Measurements from ENCODE around the gene FAM219B. TPM values are rescaled to one million over a fixed set of nuclear protein-coding genes. Genes with fewer than 3 reads are reported as not detected.
A peak's percentile ranks its signal among the peaks of the same experiment; 100 is the strongest.
"Not testable (repeated sequence)": the region's sequence is repeated elsewhere in the genome, so short reads cannot be mapped to it uniquely, and the experiment has no call there.

Gene FAM219B
- 111 and 113 TPM in 2 replicates for total RNA-seq
- 73.0 TPM for polyA plus RNA-seq (2012)

GRCh38 chr15:74906450-74907162 is at the start of gene FAM219B:
Gene FAM219B, minus strand, starts transcription at chr15:74906851. Its CDS starts 51 bp downstream, at chr15:74906800.
- DNase-seq (ENCODE audit: low read depth): peak; percentile 93

- no peak for DNase-seq (ENCODE audit: low read depth)
Observed at GRCh38 chr15:74955796-74956647, 49.4 kb upstream of the FAM219B start.

GRCh38 chr15:74955017-74955416 is 48.4 kb upstream of the FAM219B start:
- DNase-seq (ENCODE audit: low read depth): no peak

GRCh38 chr15:74954515-74954914 is 47.9 kb upstream of the FAM219B start:
- peak; percentile 14 for DNase-seq (ENCODE audit: low read depth)

- DNase-seq (ENCODE audit: low read depth): no peak
Observed at GRCh38 chr15:74951006-74951405, 44.4 kb upstream of the FAM219B start.

GRCh38 chr15:74950078-74950908 is 43.6 kb upstream of the FAM219B start:
- peak; percentile 83 for DNase-seq (ENCODE audit: low read depth)

- peak; percentile 97 for DNase-seq (ENCODE audit: low read depth)
Observed at GRCh38 chr15:74937590-74938371, 31.1 kb upstream of the FAM219B start, which contains the start of gene COX5A. Gene COX5A, minus strand, starts transcription at chr15:74938073. Its CDS starts 59 bp downstream, at chr15:74938014.

- no peak for DNase-seq (ENCODE audit: low read depth)
Observed at GRCh38 chr15:74937272-74937589, 30.6 kb upstream of the FAM219B start.

GRCh38 chr15:74935193-74935592 is 28.5 kb upstream of the FAM219B start:
- not testable (repeated sequence) for DNase-seq (ENCODE audit: low read depth)

GRCh38 chr15:74933573-74933972 is 26.9 kb upstream of the FAM219B start:
- DNase-seq (ENCODE audit: low read depth): no peak

- DNase-seq (ENCODE audit: low read depth): no peak
Observed at GRCh38 chr15:74928771-74929198, 22.1 kb upstream of the FAM219B start.

GRCh38 chr15:74924525-74924924 is 17.9 kb upstream of the FAM219B start:
- no peak for DNase-seq (ENCODE audit: low read depth)

- DNase-seq (ENCODE audit: low read depth): no peak
Observed at GRCh38 chr15:74920456-74920855, 13.8 kb upstream of the FAM219B start.

- DNase-seq (ENCODE audit: low read depth): peak; percentile 53
Observed at GRCh38 chr15:74917676-74918075, 11.0 kb upstream of the FAM219B start.

- DNase-seq (ENCODE audit: low read depth): not testable (repeated sequence)
Observed at GRCh38 chr15:74913799-74914198, 7.1 kb upstream of the FAM219B start.

- DNase-seq (ENCODE audit: low read depth): no peak
Observed at GRCh38 chr15:74913041-74913440, 6.4 kb upstream of the FAM219B start.

- DNase-seq (ENCODE audit: low read depth): no peak
Observed at GRCh38 chr15:74908635-74909034, 2.0 kb upstream of the FAM219B start.

GRCh38 chr15:74907163-74907870 is 666 bp upstream of the FAM219B start:
- no peak for DNase-seq (ENCODE audit: low read depth)

GRCh38 chr15:74906067-74906449 is 593 bp downstream of the FAM219B start:
- peak; percentile 41 for DNase-seq (ENCODE audit: low read depth)
